ENCODE measurements around the gene DDX25. TPM values are rescaled to one million over a fixed set of nuclear protein-coding genes. Genes with fewer than 3 reads are reported as not detected.
A peak's percentile ranks its signal among the peaks of the same experiment; 100 is the strongest.

The DDX25 gene
- total RNA-seq, 1 donor from 2014 or later, result not detected

- Mint-ChIP-seq H3K4me1 (ENCODE audit: unreplicated experiment) (no peaks in the 10 kb centered on the region), H3K36me3 (ENCODE audit: unreplicated experiment) (no peaks in the 10 kb centered on the region), H3K27ac (ENCODE audit: unreplicated experiment) (no peak overlapping the region), H3K9me3 (ENCODE audit: unreplicated experiment) (no peaks in the 10 kb centered on the region), H3K4me3 (ENCODE audit: unreplicated experiment) (no peak overlapping the region), H3K27me3 (ENCODE audit: unreplicated experiment) (peaks cover 64% of the 10 kb centered on the region)
- DNase-seq (ENCODE audit: extremely low spot score, unreplicated experiment), result no peak
- TF ChIP-seq CTCF (IDR thresholded peaks at IDR 0.05), result no peak
Observed at GRCh38 chr11:125931668-125932067, 27.4 kb downstream of the DDX25 start.

- peaks cover 61% of the 10 kb centered on the region for H3K27me3 Mint-ChIP-seq (ENCODE audit: unreplicated experiment)
- TF ChIP-seq CTCF (IDR thresholded peaks at IDR 0.05), result no peak
- H3K9me3 Mint-ChIP-seq (ENCODE audit: unreplicated experiment), result no peaks in the 10 kb centered on the region
- DNase-seq (ENCODE audit: extremely low spot score, unreplicated experiment), result peak; percentile 83
- no peaks in the 10 kb centered on the region for H3K36me3 Mint-ChIP-seq (ENCODE audit: unreplicated experiment)
- H3K4me1 Mint-ChIP-seq (ENCODE audit: unreplicated experiment), result no peaks in the 10 kb centered on the region
- no peak overlapping the region for H3K4me3 Mint-ChIP-seq (ENCODE audit: unreplicated experiment)
- no peak overlapping the region for H3K27ac Mint-ChIP-seq (ENCODE audit: unreplicated experiment)
Observed at GRCh38 chr11:125932301-125932700, 28.0 kb downstream of the DDX25 start.

GRCh38 chr11:125933030-125933813 is 28.9 kb downstream of the DDX25 start:
- no peak overlapping the region for H3K27ac Mint-ChIP-seq (ENCODE audit: unreplicated experiment)

GRCh38 chr11:125934473-125934872 is 30.2 kb downstream of the DDX25 start:
- H3K36me3 Mint-ChIP-seq (ENCODE audit: unreplicated experiment), result no peaks in the 10 kb centered on the region
- no peak for TF ChIP-seq CTCF (IDR thresholded peaks at IDR 0.05)
- no peak overlapping the region for H3K27ac Mint-ChIP-seq (ENCODE audit: unreplicated experiment)
- H3K4me3 Mint-ChIP-seq (ENCODE audit: unreplicated experiment), result no peak overlapping the region
- H3K4me1 Mint-ChIP-seq (ENCODE audit: unreplicated experiment), result no peaks in the 10 kb centered on the region
- no peak for DNase-seq (ENCODE audit: extremely low spot score, unreplicated experiment)
- peaks cover 49% of the 10 kb centered on the region for H3K27me3 Mint-ChIP-seq (ENCODE audit: unreplicated experiment)
- no peaks in the 10 kb centered on the region for H3K9me3 Mint-ChIP-seq (ENCODE audit: unreplicated experiment)

More at GRCh38 chr11:125933030-125933813, 28.9 kb downstream of the DDX25 start:
- no peak for TF ChIP-seq CTCF (IDR thresholded peaks at IDR 0.05)
- H3K4me3 Mint-ChIP-seq (ENCODE audit: unreplicated experiment), result no peak overlapping the region
- H3K27me3 Mint-ChIP-seq (ENCODE audit: unreplicated experiment), result peaks cover 54% of the 10 kb centered on the region
- H3K9me3 Mint-ChIP-seq (ENCODE audit: unreplicated experiment), result no peaks in the 10 kb centered on the region
- H3K4me1 Mint-ChIP-seq (ENCODE audit: unreplicated experiment), result no peaks in the 10 kb centered on the region
- DNase-seq (ENCODE audit: extremely low spot score, unreplicated experiment), result peak; percentile 38
- H3K36me3 Mint-ChIP-seq (ENCODE audit: unreplicated experiment), result no peaks in the 10 kb centered on the region

- Mint-ChIP-seq H3K4me1 (ENCODE audit: unreplicated experiment) (no peaks in the 10 kb centered on the region), H3K9me3 (ENCODE audit: unreplicated experiment) (no peaks in the 10 kb centered on the region)
- TF ChIP-seq CTCF (IDR thresholded peaks at IDR 0.05), result peak; percentile 28
Observed at GRCh38 chr11:125935056-125935455, 30.7 kb downstream of the DDX25 start.

More at GRCh38 chr11:125935056-125935455, 30.7 kb downstream of the DDX25 start:
- no peak for DNase-seq (ENCODE audit: extremely low spot score, unreplicated experiment)
- H3K27me3 Mint-ChIP-seq (ENCODE audit: unreplicated experiment), result peaks cover 47% of the 10 kb centered on the region
- no peak overlapping the region for H3K27ac Mint-ChIP-seq (ENCODE audit: unreplicated experiment)
- no peak overlapping the region for H3K4me3 Mint-ChIP-seq (ENCODE audit: unreplicated experiment)
- H3K36me3 Mint-ChIP-seq (ENCODE audit: unreplicated experiment), result no peaks in the 10 kb centered on the region

All from osteocyte (in vitro differentiated cells).